GM23248 (cell line): ENCODE measurements around the gene RASGEF1C.

ENCODE experiments used
- EZH2 ChIP-seq: fragments of 200-600 bp; sonication (generic); IDR thresholded peaks from 2 replicates; pipeline ENCODE4 v1.6.1; 2018; ENCODE audit warnings: antibody characterized with exemption, mild to moderate bottlenecking; ENCODE audit not compliant: insufficient read depth, poor library complexity, severe bottlenecking
- EZH2phosphoT487 ChIP-seq: fragments of 200-600 bp; sonication (generic); IDR thresholded peaks from 2 replicates; pipeline ENCODE4 v1.6.1; 2018; ENCODE audit warnings: antibody characterized with exemption, moderate library complexity, mild to moderate bottlenecking, low read depth; ENCODE audit not compliant: insufficient read depth

- no peak for TF ChIP-seq EZH2phosphoT487
- no peak for TF ChIP-seq EZH2
These were observed 87.1 kb downstream of the RASGEF1C start for GRCh38 chr5:180121826-180122413.
